HUDEP-2 (cell line): ENCODE data around the gene FBXL17.

ENCODE experiments used
- DNase-seq, 76 experiments: peaks; one replicate each; lab custom pipeline; 2025; ENCODE audit not compliant: unreplicated experiment in 76 of 76; lab: John Stamatoyannopoulos, UW

The FBXL17 gene

GRCh38 chr5:107831612-107832395, 550.1 kb downstream of the FBXL17 start:
- DNase-seq = no peak

- DNase-seq = no peak
Observed at GRCh38 chr5:107830750-107831149, 551.1 kb downstream of the FBXL17 start.

- DNase-seq = no peak
Observed at GRCh38 chr5:107826311-107827000, 555.4 kb downstream of the FBXL17 start.

GRCh38 chr5:107824821-107825220, 557.1 kb downstream of the FBXL17 start:
- DNase-seq = no peak

- no peak for DNase-seq
Observed at GRCh38 chr5:107821288-107821687, 560.6 kb downstream of the FBXL17 start.

GRCh38 chr5:107820429-107820828, 561.5 kb downstream of the FBXL17 start:
- DNase-seq = no peak

- DNase-seq = no peak
Observed at GRCh38 chr5:107817951-107818350, 563.9 kb downstream of the FBXL17 start.

- no peak for DNase-seq
Observed at GRCh38 chr5:107817436-107817835, 564.5 kb downstream of the FBXL17 start.

- no peak for DNase-seq
Observed at GRCh38 chr5:107815109-107815508, 566.8 kb downstream of the FBXL17 start.

- DNase-seq = no peak
Observed at GRCh38 chr5:107814183-107814827, 567.6 kb downstream of the FBXL17 start.

GRCh38 chr5:107813559-107813958, 568.3 kb downstream of the FBXL17 start:
- no peak for DNase-seq

GRCh38 chr5:107812570-107813141, 569.2 kb downstream of the FBXL17 start:
- no peak for DNase-seq

- no peak for DNase-seq
Observed at GRCh38 chr5:107809201-107810034, 572.5 kb downstream of the FBXL17 start.
